Activated CD8-positive, alpha-beta memory T cell treated with anti-CD3 and anti-CD28 coated beads, Interleukin-2, amount 50 U/mL, for 24 hours (primary cell): ENCODE data around the gene NUDT3.
"Not testable (repeated sequence)": the region's sequence is repeated elsewhere in the genome, so short reads cannot be mapped to it uniquely, and the experiment has no call there.

ENCODE experiments used
- DNase-seq: peaks from one replicate; pipeline ENCODE4 v3.0.0-alpha.2; 2020; ENCODE audit errors: extremely low read depth

NUDT3 gene

DNA sequence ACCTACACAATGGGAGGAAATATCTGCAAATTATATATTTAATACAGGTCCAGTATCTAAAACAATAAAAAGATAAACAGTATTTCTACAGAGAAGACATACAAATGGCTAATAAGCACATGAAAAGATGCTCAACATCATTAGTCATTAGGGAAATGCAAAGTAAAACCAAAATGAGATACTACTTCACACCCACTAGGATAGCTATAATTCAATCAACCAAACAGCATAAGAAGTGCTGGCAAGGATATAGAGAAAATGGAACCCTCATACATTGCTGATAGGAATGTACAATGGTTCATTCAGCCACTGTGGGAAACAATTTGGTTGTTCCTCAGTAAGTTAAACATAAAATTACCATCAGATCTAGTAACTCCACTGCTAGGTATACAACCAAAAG lies 48.7 kb downstream of the NUDT3 start:
- DNase-seq, result no peak

GRCh38 chr6:34342247-34342646 lies 50.2 kb downstream of the NUDT3 start:
- DNase-seq, result no peak

- DNase-seq, result no peak
These were observed 50.9 kb downstream of the NUDT3 start for GRCh38 chr6:34341481-34341971.

- no peak for DNase-seq
These were observed 51.5 kb downstream of the NUDT3 start for GRCh38 chr6:34340906-34341480.

DNA sequence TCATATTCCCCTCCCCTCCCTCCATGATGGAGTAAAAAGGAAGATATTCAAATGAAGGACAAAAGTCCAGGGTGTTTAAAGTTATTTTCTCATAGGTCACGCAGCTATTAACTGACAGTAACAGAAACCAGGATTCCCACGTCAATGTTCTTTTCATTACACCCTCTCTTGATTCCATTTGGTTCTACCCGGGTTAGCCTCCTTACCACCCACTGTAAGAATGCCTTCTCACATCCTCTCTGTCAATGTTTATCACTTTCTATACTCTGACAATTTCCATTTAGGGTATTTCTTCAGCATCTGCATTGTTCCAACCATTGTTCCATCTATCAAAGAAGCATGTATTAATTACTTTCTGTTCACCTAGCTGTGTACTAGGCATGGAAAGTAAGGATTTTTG lies 52.1 kb downstream of the NUDT3 start:
- DNase-seq, result no peak

- no peak for DNase-seq
These were observed 52.5 kb downstream of the NUDT3 start for GRCh38 chr6:34339971-34340370.

GRCh38 chr6:34339432-34339831 lies 53.0 kb downstream of the NUDT3 start:
- no peak for DNase-seq

DNA sequence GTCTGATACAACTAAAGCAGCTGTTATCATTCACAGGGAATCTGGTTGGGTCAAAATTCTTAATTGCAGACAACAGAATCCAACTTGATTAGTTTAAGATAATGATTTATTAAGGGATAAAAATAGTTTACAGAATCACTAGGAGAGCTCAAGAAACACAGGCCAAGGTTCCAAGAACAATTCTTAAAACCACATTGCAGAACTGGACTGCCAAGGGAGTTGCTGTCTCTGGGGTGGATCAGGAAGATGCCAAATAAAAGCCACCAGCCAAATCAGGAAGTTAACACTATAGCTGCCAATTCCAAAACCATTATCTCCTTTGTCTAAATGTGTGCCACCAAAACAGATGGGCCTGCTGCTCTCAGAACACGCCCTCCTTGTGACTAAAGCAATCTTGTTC lies 53.7 kb downstream of the NUDT3 start:
- no peak for DNase-seq

DNA sequence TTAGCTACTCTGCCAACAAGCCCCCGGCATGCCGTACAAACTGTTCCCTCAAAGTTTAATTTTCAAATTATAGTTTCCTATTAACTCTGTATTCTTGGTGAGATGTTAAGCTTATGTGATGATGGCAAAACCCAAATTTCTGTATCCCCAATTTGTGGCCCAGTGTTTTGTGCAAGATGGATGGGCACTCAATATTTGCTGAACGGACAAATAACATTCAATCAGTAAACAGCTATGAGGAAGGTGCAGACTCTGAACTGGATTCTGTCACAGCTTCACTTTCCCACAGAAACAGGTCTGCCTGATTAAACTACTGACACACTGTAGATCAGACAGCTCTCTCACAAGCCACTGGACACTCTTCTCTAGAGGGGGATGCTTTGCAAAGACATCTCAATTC lies 54.1 kb downstream of the NUDT3 start:
- no peak for DNase-seq

DNA sequence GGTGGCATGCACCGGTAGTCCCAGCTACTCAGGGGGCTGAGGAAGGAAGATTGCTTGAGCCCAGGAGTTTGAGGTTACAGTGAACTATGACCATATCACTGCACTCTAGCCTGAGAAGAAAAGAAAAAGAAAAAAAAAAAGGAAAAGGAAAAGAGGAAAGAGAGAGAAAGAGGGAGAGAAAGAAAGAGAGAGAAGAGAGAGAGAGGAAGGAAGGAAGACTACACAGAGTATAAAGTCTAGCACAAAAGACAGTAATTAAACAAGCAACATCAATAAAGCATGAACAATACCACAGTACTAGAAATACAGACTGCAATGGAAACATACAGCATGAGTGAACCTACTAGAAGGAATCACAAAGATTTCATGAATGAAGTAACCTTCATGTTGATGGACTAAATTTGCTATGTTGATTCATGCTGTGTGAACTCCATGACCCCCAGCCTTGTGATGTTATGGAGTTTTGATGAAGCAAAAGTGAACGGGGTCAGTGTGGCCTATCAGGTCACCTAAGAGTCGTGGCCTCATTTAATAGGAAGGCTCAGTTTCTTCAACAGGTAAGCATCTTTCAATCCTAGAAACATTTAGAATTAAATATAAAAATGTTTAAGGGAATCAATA lies 57.6 kb downstream of the NUDT3 start:
- no peak for DNase-seq

- DNase-seq, result no peak
These were observed 58.6 kb downstream of the NUDT3 start for GRCh38 chr6:34333858-34334257.

GRCh38 chr6:34332251-34333198 lies 59.9 kb downstream of the NUDT3 start:
- DNase-seq, result no peak

DNA sequence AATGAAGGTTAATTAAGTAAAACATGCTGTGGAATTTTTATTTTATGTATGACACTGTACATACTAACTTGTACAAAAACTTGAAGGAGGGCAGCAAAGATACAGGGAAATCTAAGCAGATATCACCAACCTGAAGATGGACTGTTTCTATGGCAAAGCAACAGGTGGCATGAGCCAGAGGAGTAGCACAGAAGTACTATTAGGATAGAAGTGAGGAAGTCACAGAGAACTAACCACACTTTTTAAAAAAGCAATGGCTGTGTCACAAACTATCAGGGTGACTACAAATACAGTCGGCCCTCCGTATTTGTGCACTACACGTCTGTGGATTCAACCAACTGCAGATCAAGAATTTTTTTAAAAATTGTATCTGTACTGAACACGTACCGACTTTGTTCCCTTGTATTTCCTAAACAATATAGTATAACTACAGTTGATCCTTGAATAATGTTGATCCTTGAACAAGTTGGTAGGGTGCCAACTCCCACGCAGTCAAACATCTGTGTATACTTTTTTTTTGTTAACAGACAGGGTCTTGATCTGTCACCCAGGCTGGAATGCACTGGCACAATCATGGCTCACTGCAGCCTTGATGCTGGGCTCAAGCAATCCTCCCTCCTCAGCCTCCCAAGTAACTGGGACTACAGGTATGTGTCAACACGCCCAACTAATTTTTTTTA lies 61.0 kb downstream of the NUDT3 start:
- DNase-seq, result no peak

DNA sequence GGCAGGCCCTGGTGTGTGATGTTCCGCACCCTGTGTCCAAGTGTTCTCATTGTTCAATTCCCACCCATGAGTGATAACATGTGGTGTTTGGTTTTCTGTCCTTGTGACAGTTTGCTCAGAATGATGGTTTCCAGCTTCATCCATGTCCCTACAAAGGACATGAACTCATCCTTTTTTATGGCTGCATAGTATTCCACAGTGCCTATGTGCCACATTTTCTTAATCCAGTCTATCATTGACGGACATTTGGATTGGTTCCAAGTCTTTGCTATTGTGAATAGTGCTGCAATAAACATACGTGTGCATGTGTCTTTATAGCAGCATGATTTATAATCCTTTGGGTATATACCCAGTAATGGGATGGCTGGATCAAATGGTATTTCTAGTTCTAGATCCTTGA lies 62.7 kb downstream of the NUDT3 start:
- not testable (repeated sequence) for DNase-seq

DNA sequence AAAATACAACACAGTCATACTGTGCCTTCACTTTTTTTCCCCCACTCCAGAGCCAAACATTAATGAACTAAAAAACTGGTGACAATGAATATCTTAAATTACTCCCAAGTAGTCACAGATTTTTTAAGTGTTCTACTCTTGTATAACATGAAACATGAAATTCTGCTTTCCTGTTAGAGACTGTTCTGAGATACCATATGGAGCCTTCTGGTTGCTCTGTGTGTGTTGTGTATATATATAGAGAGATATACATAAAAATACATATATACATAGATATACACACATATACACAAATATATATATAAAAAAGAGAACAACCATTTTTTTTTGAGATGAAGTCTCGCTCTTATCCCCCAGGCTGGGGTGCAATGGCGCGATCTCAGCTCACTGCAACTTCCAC lies 63.5 kb downstream of the NUDT3 start:
- DNase-seq, result no peak

DNA sequence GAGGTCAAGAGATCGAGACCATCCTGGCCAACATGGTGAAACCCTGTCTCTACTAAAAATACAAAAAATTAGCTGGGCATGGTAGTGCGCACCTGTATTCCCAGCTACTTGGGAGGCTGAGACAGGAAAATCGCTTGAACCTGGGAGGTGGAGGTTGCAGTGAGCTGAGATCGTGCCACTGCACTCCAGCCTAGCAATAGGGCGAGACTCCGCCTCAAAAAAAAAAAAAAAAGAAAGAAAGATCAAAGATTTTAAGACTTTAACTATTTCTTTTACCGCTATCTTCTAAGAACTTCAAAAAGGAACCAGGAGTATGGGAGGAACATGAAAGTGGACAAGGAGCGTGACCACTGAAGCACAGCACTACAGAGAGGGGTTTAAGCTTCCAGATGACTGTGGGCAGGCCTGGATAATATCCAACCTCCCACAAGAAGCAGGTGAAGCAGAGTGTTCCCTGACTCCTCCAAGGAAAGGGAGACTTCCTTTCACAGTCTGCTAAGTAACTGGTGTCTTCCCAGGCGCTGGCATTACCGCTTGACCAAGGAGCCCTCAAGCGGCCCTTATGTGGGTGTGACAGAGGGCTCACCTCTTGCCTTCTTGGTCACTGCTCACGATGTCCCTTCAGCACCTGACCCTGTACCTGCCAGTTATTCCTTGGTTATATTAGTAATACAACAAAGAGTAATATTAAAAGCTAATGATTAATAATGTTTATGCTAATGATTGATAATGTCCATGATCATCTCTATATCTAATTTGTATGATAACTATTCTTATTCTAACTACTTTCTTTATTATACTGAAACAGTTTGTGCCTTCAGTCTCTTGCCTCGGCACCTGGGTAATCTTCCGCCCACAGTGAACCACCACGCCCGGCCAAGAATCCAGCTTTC lies 64.9 kb downstream of the NUDT3 start:
- DNase-seq, result not testable (repeated sequence)

DNA sequence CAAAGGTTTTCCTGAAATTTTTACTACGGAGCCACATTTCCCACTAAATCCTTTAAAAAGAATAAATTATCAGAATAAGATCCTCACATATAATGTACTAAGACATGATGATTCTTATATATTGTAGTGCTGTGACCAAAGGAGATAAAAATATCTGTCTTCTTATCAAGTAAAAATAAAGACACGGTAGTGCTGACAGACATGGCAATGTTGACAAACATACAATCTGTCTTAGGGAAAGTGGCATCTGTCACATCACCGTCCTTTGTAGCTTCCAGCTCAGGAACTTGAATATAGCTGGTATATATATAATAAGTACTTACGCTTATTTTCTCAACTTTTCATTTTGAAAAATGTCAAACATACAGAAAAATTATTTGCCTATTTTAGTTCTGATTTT lies 66.8 kb downstream of the NUDT3 start:
- DNase-seq, result no peak

GRCh38 chr6:34324738-34325444 lies 67.6 kb downstream of the NUDT3 start:
- no peak for DNase-seq

DNA sequence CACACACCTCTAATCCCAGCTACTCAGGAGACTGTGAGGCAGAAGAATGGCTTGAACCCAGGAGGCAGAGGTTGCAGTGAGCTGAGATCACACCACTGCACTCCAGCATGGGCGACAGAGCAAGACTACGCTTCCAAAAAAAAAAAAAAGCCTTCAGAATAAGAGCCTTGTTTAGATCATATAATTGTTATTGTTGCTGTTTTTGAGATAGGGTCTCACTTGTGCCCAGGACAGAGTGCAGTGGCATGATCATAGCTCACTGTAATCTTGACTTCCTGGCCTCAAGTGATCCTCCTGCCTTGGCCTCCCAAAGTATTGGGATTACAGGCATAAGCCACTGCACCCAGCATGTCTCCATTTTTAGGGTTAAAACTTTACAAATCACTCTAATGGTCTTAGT lies 68.2 kb downstream of the NUDT3 start:
- not testable (repeated sequence) for DNase-seq

GRCh38 chr6:34323300-34323699 lies 69.2 kb downstream of the NUDT3 start:
- DNase-seq, result no peak
